Measurements from ENCODE around the gene ROR1. TPM values are rescaled to one million over a fixed set of nuclear protein-coding genes. Genes with fewer than 3 reads are reported as not detected.

ROR1 gene
- polyA plus RNA-seq, 1 of the 3 experiments (the other 2 are of a cell fraction) = 4.0 TPM

DNA sequence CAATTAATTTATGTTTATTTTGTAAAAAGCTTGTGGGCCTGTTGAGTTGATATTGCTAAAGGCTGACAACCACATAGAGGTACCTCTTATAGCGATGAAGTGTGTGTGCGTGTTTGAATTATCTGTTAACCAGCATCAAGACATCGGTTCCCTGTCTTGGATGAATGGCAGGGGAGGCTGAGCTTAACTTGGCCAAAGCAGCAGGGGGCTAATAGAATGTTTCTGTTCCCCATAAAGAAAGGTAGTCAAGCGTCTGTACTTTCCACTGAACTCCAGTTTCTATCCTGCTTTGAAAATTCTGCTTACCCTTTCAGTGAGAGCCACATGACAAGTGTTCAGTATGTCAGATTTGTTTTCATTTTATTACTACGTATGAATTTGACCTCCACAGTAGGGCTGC is 63.0 kb downstream of the ROR1 start:
- Histone ChIP-seq H3K79me2 (ENCODE audit: insufficient read depth) (no peaks in the 10 kb centered on the region), H3K9me2 (no peaks in the 10 kb centered on the region), H3K9me3 (no peaks in the 10 kb centered on the region), H3K9ac (no peak overlapping the region), H3K4me2 (no peak overlapping the region), H3F3A (replicated peaks; ENCODE audit: insufficient read depth) (no peaks in the 10 kb centered on the region), H3K4me3 (ENCODE audit: low read depth in 2 of 2, low read length in 1 of 2) (no peak overlapping the region), H3K27ac (ENCODE audit: low read depth in 2 of 2, low read length in 1 of 2) (no peak overlapping the region), H2AFZ (ENCODE audit: low read depth) (no peak overlapping the region), H3K27me3 (ENCODE audit: insufficient read depth) (no peaks in the 10 kb centered on the region), H4K20me1 (ENCODE audit: insufficient read depth) (no peaks in the 10 kb centered on the region), H3K36me3 (replicated peaks in 1 of 2; ENCODE audit: control insufficient read depth in 1 of 2, insufficient read depth in 2 of 2, low read length in 1 of 2) (no peaks in the 10 kb centered on the region), H3K4me1 (ENCODE audit: control insufficient read depth in 1 of 2, insufficient read depth in 2 of 2, low read depth in 1 of 2, low read length in 1 of 2) (peaks cover 0 to 12% of the 10 kb centered on the region in 2 experiments; a peak in 2 of 4 replicates)
- CTCF ChIA-PET = interaction anchor here (1.0 to 1.5 kb wide), 2 partner anchors 163 to 300 kb away, joined by 3 to 5 read pairs; no protein-coding TSS in a partner anchor
- POLR2A ChIA-PET = no interaction called here
- WGBS (ENCODE audit: low lambda C conversion rate) = 85% methylated on average over 5 of the region's 5 CpGs
- DNase-seq = no peak
- TF ChIP-seq GABPA (IDR thresholded peaks at IDR 0.05; ENCODE audit: low read depth) = no peak
- TF ChIP-seq, protein P1, sequence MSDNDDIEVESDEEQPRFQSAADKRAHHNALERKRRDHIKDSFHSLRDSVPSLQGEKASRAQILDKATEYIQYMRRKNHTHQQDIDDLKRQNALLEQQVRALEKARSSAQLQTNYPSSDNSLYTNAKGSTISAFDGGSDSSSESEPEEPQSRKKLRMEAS (IDR thresholded peaks at IDR 0.05; ENCODE audit: low read depth) = no peak
- no peak for TF ChIP-seq RCOR1 (IDR thresholded peaks at IDR 0.05; ENCODE audit: low read length)
- TF ChIP-seq, protein P2, sequence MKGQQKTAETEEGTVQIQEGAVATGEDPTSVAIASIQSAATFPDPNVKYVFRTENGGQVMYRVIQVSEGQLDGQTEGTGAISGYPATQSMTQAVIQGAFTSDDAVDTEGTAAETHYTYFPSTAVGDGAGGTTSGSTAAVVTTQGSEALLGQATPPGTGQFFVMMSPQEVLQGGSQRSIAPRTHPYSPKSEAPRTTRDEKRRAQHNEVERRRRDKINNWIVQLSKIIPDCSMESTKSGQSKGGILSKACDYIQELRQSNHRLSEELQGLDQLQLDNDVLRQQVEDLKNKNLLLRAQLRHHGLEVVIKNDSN (IDR thresholded peaks at IDR 0.05; ENCODE audit: borderline replicate concordance, low read depth) = no peak
- TF ChIP-seq TCF12 (IDR thresholded peaks at IDR 0.05) = no peak
- TF ChIP-seq REST (IDR thresholded peaks at IDR 0.05; ENCODE audit: low read depth, low read length) = no peak
- TF ChIP-seq NFIC (IDR thresholded peaks at IDR 0.05; ENCODE audit: borderline replicate concordance) = no peak
- TF ChIP-seq FOXM1 (IDR thresholded peaks at IDR 0.05; ENCODE audit: low read depth) = no peak
- TF ChIP-seq EP300 (IDR thresholded peaks at IDR 0.05; ENCODE audit: borderline replicate concordance in 1 of 2, low read depth in 1 of 2, low read length in 1 of 2) = no peak

DNA sequence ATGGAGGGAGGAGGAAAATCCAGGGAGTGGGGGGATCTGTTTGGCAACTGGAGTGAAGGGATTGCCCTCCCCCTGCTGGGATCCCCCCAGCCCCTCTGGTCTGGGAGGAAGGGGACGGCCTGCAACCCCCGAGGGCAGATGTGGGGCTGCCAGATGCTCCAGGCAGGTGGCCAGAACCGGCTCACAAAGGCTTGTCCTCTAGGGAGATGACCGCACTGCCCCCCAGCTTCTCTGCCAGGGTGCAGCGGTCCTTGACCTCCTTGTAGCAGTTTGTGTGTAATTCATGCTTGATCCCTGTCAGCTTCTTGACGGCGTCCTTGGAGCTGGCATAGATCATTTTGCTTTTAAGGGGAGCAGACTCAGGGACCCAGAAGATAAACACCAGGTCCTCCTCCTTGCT is 69.2 kb downstream of the ROR1 start:
- no peaks in the 10 kb centered on the region for H3K9me3 ChIP-seq
- H3F3A ChIP-seq (replicated peaks; ENCODE audit: insufficient read depth) = no peaks in the 10 kb centered on the region
- no peaks in the 10 kb centered on the region for H3K36me3 ChIP-seq (replicated peaks in 1 of 2; ENCODE audit: control insufficient read depth in 1 of 2, insufficient read depth in 2 of 2, low read length in 1 of 2)
- H3K27me3 ChIP-seq (ENCODE audit: insufficient read depth) = no peaks in the 10 kb centered on the region
- no peak overlapping the region for H2AFZ ChIP-seq (ENCODE audit: low read depth)
- WGBS (ENCODE audit: low lambda C conversion rate) = 100% methylated on average over 2 of the region's 7 CpGs
- no peaks in the 10 kb centered on the region for H3K9me2 ChIP-seq
- no peaks in the 10 kb centered on the region for H4K20me1 ChIP-seq (ENCODE audit: insufficient read depth)
- TF ChIP-seq ELF1 (IDR thresholded peaks at IDR 0.05) = no peak
- TF ChIP-seq JUND (IDR thresholded peaks at IDR 0.05) = no peak
- H3K9ac ChIP-seq = no peak overlapping the region
- POLR2A ChIA-PET = no interaction called here
- no peak for DNase-seq
- no peak overlapping the region for H3K27ac ChIP-seq (ENCODE audit: low read depth in 2 of 2, low read length in 1 of 2)
- no peaks in the 10 kb centered on the region for H3K79me2 ChIP-seq (ENCODE audit: insufficient read depth)
- no peak overlapping the region for H3K4me2 ChIP-seq
- H3K4me1 ChIP-seq (ENCODE audit: control insufficient read depth in 1 of 2, insufficient read depth in 2 of 2, low read depth in 1 of 2, low read length in 1 of 2) = peaks cover 0 to 18% of the 10 kb centered on the region in 2 experiments; a peak in 2 of 4 replicates
- CTCF ChIA-PET = no interaction called here
- no peak overlapping the region for H3K4me3 ChIP-seq (ENCODE audit: low read depth in 2 of 2, low read length in 1 of 2)
